SU-DHL-6 (cell line): ENCODE data around the gene ABRACL.

Source experiments
- CTCF ChIP-seq: fragments of 200-600 bp; sonication (generic); IDR thresholded peaks from one replicate; pipeline ENCODE4 v1.5.1; 2017; ENCODE audit warnings: antibody characterized with exemption, mild to moderate bottlenecking, low read length, moderate library complexity; ENCODE audit not compliant: insufficient read depth, poor library complexity, severe bottlenecking
- EZH2phosphoT487 ChIP-seq: fragments of 200-600 bp; sonication (generic), shearing (Covaris generic); conservative IDR thresholded peaks from 2 replicates; pipeline ENCODE4 v1.6.1; 2018; ENCODE audit warnings: mild to moderate bottlenecking, antibody characterized with exemption, low read length, moderate library complexity, mixed read lengths

- TF ChIP-seq CTCF = no peak
- no peak for TF ChIP-seq EZH2phosphoT487
These were observed 24.8 kb upstream of the ABRACL start for GRCh38 chr6:139003751-139004150.
